SK-N-SH (cell line): Measurements from ENCODE around the gene ABCA4.

Experiments used
- RCOR1 ChIP-seq: fragments of 150-350 bp; IDR thresholded peaks from 2 replicates; pipeline ENCODE4 v1.6.1; 2017; ENCODE audit warnings: antibody characterized with exemption, low read length
- TAF1 ChIP-seq: IDR thresholded peaks from 2 replicates; pipeline ENCODE4 v1.6.1; 2012; ENCODE audit warnings: low read depth, mild to moderate bottlenecking, low read length, moderate library complexity, borderline replicate concordance
- TF ChIP-seq, protein P1 (sequence below): IDR thresholded peaks from 2 replicates; pipeline ENCODE4 v1.6.1; 2012; ENCODE audit warnings: mild to moderate bottlenecking, low read depth, low read length, moderate library complexity
- TF ChIP-seq, protein P2 (sequence below): fragments of 200-600 bp; sonication (generic); IDR thresholded peaks from 2 replicates; pipeline ENCODE4 v1.6.1; 2017; ENCODE audit warnings: antibody characterized with exemption, mild to moderate bottlenecking, moderate library complexity
- TF ChIP-seq, protein P3 (sequence below): fragments of 150-350 bp; IDR thresholded peaks from 2 replicates; pipeline ENCODE4 v1.6.1; 2016; ENCODE audit warnings: mild to moderate bottlenecking, low read depth, low read length

DNA sequence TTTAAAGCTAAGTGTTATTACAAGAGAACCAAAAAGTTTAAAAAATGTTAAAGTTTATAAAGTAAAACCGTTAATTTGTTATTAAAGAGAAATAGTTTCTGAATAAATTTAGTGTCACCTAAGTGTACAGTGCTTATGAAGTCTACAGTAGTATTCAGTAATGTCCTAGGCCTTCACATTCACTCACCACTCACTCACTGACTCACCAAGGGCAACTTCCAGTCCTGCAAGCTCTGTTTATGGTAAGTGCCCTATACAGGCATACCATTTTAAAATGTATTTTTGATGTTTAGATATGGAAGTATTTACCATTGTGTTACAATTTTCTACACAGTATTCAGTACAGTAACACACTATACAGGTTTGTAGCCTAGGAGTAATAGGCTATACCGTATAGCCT is 151.6 kb downstream of the ABCA4 start:
- TF ChIP-seq RCOR1 (no peak), TAF1 (no peak)
- TF ChIP-seq, protein P1, sequence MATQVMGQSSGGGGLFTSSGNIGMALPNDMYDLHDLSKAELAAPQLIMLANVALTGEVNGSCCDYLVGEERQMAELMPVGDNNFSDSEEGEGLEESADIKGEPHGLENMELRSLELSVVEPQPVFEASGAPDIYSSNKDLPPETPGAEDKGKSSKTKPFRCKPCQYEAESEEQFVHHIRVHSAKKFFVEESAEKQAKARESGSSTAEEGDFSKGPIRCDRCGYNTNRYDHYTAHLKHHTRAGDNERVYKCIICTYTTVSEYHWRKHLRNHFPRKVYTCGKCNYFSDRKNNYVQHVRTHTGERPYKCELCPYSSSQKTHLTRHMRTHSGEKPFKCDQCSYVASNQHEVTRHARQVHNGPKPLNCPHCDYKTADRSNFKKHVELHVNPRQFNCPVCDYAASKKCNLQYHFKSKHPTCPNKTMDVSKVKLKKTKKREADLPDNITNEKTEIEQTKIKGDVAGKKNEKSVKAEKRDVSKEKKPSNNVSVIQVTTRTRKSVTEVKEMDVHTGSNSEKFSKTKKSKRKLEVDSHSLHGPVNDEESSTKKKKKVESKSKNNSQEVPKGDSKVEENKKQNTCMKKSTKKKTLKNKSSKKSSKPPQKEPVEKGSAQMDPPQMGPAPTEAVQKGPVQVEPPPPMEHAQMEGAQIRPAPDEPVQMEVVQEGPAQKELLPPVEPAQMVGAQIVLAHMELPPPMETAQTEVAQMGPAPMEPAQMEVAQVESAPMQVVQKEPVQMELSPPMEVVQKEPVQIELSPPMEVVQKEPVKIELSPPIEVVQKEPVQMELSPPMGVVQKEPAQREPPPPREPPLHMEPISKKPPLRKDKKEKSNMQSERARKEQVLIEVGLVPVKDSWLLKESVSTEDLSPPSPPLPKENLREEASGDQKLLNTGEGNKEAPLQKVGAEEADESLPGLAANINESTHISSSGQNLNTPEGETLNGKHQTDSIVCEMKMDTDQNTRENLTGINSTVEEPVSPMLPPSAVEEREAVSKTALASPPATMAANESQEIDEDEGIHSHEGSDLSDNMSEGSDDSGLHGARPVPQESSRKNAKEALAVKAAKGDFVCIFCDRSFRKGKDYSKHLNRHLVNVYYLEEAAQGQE, result no peak
- TF ChIP-seq, protein P2, sequence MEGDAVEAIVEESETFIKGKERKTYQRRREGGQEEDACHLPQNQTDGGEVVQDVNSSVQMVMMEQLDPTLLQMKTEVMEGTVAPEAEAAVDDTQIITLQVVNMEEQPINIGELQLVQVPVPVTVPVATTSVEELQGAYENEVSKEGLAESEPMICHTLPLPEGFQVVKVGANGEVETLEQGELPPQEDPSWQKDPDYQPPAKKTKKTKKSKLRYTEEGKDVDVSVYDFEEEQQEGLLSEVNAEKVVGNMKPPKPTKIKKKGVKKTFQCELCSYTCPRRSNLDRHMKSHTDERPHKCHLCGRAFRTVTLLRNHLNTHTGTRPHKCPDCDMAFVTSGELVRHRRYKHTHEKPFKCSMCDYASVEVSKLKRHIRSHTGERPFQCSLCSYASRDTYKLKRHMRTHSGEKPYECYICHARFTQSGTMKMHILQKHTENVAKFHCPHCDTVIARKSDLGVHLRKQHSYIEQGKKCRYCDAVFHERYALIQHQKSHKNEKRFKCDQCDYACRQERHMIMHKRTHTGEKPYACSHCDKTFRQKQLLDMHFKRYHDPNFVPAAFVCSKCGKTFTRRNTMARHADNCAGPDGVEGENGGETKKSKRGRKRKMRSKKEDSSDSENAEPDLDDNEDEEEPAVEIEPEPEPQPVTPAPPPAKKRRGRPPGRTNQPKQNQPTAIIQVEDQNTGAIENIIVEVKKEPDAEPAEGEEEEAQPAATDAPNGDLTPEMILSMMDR, result no peak
- TF ChIP-seq, protein P3, sequence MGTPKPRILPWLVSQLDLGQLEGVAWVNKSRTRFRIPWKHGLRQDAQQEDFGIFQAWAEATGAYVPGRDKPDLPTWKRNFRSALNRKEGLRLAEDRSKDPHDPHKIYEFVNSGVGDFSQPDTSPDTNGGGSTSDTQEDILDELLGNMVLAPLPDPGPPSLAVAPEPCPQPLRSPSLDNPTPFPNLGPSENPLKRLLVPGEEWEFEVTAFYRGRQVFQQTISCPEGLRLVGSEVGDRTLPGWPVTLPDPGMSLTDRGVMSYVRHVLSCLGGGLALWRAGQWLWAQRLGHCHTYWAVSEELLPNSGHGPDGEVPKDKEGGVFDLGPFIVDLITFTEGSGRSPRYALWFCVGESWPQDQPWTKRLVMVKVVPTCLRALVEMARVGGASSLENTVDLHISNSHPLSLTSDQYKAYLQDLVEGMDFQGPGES, result no peak
